GM18519 (cell line): Measurements from ENCODE around the gene KIAA0319L.
"Not testable (repeated sequence)": the region's sequence is repeated elsewhere in the genome, so short reads cannot be mapped to it uniquely, and the experiment has no call there.

ENCODE experiments used
- ATAC-seq: cut with Tn5 transposase; IDR thresholded peaks from one replicate; pipeline ENCODE4 v1.9.1; 2021; ENCODE audit warnings: mild to moderate bottlenecking, moderate library complexity; ENCODE audit not compliant: unreplicated experiment, low FRiP score

The KIAA0319L gene

DNA sequence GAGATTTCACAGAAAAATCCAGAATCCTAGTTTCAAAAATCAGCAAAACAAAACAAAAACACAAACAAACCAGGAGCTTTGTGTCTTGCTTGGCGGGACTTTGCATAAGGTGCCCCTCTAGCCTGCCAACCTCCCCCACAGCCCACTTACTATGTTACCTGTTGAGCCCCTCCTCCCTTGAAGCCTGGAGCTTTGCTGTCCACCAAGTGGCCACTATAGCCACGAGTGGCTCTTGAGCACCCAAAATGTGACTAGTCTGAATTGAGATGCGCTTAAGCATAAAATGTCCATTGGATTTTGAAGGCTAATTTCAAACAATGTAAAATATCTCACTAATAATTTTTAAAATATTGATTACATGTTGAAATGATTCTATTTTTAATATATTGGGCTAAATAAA is 28.1 kb upstream of the KIAA0319L start:
- no peak for ATAC-seq

DNA sequence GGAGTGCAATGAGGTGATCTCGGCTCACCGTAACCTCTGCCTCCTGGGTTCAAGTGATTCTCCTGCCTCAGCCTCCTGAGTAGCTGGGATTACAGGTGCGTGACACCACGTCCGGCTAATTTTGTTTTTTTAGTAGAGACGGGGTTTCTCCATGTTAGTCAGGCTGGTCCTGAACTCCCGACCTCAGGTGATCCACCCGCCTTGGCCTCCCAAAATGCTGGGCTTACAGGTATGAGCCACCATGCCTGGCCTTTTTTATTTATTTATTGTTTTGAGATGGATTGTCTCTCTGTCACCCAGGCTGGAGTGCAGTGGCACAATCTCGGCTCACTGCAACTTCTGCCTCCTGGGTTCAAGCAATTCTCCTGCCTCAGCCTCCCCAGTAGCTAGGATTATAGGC is 24.4 kb upstream of the KIAA0319L start:
- not testable (repeated sequence) for ATAC-seq

DNA sequence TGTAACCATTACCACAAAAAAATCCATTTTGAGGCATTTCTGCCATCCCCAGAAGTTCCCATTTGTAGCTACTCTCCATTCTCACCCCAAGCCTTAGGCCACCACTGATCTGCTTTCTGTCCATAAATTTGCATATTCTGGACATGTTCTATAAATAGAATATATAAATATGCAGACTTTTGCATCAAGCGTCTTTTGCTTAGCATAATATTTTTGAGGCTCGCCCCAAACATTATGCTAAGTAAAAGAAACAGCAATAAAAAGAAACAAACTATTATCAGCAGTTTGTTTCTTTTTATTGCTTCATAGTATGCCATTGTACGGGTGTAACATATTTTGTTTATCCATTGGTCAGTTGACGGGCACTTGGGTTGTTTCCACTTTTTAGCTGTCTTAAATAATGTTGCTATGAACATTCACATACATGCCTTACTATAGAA is 23.8 kb upstream of the KIAA0319L start:
- no peak for ATAC-seq

DNA sequence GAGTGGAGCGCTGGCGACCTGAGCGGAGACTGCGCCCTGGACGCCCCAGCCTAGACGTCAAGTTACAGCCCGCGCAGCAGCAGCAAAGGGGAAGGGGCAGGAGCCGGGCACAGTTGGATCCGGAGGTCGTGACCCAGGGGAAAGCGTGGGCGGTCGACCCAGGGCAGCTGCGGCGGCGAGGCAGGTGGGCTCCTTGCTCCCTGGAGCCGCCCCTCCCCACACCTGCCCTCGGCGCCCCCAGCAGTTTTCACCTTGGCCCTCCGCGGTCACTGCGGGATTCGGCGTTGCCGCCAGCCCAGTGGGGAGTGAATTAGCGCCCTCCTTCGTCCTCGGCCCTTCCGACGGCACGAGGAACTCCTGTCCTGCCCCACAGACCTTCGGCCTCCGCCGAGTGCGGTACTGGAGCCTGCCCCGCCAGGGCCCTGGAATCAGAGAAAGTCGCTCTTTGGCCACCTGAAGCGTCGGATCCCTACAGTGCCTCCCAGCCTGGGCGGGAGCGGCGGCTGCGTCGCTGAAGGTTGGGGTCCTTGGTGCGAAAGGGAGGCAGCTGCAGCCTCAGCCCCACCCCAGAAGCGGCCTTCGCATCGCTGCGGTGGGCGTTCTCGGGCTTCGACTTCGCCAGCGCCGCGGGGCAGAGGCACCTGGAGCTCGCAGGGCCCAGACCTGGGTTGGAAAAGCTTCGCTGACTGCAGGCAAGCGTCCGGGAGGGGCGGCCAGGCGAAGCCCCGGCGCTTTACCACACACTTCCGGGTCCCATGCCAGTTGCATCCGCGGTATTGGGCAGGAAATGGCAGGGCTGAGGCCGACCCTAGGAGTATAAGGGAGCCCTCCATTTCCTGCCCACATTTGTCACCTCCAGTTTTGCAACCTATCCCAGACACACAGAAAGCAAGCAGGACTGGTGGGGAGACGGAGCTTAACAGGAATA is 20.1 kb upstream of the KIAA0319L start:
- ATAC-seq: no peak

DNA sequence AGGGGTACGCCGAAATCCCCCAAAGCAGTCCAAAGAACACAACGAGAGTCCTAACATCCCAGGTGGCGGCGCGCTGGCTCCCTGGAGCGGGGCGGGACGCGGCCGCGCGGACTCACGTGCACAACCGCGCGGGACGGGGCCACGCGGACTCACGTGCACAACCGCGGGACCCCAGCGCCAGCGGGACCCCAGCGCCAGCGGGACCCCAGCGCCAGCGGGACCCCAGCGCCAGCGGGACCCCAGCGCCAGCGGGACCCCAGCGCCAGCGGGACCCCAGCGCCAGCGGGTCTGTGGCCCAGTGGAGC is 19.5 kb upstream of the KIAA0319L start:
- not testable (repeated sequence) for ATAC-seq

DNA sequence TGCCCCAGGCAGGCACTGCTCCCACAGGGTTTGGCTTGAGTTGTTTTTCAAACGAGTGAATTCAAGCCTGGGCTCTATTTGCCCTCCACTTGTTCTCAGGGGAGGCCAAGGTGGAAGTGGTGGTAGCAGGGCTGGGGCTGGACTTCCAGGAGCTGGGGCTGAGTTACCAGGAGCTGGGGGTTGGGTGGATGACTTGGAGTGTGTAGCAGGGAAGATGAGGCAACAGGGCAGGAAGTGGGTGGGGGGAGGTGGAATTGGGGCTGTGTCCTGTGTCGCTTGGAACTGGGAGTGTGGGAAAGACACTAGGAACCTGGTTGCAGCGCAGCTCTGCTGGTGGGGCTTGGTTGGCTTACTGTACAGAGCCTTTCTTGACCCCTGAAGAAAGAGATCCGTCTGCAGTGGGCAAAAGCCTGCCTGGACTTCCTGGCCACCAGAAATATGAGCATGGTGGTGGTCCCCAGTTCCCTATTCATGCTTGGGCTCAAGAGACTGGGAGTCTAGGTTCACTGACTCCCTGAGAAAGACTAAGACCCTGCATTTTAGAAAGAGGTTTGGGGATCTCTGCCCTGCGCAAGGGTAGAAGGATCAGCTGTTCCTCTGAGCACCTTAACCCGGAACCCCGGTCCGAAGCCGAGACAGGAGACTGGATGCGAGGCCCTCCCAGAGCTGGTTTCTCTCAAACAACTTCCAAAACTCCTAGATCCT is 19.0 kb upstream of the KIAA0319L start:
- ATAC-seq: no peak

DNA sequence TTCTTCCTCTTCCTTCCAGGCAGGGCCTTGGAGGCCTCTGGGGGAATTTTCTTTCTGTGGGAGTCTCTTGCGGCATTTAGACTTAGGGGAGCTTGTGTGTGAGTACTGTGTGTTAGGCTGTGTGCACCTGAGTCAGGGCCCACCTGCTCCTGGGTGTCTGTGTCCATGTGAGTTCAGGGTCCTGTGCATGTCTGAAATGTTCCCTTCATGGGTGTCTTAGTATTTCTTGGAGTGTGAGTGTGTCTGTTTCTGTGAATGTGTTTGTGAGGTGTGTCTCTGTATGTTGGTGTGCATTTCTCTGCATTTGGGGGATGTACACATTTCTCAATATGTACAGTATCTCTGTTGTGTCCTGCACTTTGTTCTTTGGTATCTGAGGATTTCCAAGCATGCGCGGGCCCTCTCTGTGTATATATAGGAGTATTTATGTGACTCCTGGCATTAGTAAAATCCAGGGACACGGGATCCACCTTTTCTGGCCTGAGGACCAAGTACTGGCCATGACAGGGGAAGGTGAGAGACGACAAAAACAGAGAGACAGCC is 18.3 kb upstream of the KIAA0319L start:
- ATAC-seq: no peak

DNA sequence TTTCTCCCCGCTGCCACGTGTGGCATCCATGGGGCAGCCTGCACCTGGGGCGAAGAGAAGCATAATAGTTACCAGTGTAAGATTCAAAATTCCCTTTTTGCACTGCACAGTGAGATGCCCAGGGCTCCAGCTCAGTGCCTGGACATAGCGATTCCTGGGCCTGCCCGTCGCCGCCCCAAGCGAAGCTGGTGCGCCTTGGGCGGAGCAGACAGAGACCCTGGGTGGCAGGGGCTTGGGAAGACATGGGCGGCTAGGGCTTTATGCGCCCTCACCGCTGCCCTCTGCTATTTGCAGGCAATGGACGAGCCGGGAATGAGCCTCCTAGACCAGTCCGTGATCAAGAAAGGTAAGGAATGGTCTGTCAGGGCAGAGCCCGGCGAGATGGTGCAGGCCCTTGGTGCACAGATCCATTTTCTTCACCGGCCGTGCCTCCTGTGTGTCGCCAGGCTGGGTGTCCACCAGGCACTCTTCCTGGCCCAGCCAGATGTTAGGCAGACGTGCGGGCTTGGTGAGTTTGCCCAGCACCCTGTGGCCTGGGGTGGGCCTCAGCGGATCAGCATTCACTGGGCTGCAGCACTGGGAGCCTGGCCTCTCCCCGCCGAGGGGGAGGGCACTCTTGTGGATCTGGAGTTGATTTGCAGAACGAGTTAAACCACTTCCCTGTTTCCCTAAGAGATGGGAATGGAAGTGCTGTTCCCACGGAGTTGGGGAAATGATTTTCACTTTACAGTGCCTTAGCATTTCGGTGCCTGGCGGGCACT is 17.6 kb upstream of the KIAA0319L start:
- ATAC-seq: no peak

DNA sequence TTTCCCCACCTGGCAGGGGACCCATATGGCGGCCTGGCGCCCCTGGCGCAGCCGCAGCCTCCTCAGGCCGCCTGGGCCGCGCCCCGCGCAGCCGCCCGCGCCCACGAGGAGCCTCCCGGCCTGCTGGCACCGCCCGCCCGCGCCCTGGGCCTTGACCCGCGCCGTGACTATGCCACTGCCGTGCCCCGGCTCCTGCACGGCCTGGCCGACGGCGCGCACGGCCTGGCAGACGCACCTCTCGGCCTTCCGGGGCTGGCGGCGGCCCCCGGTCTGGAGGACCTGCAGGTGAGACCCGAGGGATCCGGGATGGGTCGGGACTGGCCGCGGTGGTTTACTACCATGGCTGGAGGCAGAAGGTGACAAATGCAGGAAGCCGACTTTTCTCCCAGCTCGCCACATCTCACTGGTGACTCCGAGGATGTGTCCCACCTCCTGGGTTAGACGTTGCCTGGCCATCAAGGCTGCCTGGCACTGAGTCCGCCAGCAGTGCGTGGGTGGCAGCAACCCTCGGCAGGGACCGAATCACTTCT is 17.0 kb upstream of the KIAA0319L start:
- no peak for ATAC-seq

DNA sequence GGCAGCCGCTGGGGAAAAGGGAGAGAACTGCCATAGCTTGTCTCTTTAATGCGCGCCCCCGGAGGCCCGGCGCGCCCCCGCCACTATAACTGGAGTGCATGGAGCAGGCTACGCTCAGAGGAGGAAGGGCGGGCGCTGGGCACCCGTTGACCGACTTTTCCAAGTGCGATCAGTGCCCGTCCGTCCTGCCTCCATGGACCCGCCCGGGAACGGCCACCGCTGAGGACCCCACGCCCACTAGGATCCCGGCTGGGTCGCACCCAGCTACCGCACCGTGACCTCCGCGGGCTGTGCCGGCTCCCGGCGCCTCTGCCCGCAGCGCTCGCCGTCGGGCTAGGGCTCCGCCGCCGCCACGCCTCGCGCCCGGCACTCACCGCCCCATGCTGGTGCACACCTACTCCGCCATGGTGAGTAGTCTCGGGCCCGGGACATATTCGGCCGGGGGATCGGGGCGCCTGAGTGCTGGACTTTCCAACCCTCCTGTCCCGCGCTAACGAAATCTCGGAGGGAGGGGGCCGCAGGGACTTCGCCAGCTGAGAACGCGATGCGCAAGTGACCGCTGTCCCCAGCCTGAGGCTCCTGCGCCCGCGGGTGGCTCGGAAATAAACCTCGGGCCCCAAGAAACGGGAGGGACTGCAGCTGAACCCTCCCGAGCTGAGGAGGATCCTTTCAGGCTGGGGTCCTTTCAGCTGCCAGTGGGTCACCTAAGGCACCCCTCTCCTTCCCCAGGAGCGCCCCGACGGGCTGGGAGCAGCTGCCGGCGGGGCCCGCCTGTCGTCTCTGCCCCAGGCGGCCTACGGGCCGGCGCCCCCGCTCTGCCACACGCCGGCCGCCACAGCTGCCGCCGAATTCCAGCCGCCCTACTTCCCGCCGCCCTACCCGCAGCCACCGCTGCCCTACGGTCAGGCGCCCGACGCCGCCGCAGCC is 16.3 kb upstream of the KIAA0319L start, which contains the start of gene TFAP2E:
TFAP2E (plus strand) TSS at position 117 of the 927 bp plus-strand sequence; CDS start at position 381, 264 bp downstream.
- ATAC-seq: no peak

DNA sequence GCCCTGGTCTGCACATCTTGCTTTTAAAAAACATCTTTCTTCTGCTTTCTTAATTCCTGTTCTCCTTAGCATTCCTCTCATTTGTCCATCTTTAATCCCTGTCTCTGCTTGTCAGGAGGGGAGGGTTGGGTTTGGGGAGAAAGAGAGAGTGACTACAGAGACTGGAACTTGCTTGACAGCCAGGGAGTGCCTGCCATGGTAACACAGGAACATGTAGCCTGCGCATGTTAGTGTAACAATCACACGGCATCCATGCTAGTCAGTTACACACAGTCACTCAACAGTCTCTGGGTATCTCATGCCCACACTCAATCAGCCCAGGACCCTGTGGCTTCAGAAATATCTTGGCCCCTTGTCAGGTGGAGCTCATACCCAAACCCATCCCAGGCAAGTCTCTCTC is 15.1 kb upstream of the KIAA0319L start:
- ATAC-seq: no peak

DNA sequence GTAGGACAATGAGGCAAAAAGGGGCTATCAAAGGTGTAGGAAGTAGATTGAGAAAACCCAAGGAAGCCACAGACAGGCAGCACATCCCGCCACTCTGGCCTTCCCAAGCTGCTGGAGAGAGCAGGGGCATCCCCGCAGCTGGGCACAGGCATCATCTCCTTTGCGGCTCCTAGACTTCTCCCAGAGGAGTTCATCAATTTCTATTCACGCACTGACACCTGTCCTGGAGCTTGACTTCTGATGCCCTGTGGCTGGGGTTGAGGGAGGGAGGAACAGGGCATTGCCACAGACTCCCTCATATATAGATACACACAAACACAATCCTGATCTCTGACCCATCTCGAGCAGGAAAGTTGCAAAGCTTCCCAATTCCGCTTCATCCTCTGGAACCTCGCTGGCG is 14.1 kb upstream of the KIAA0319L start:
- no peak for ATAC-seq

DNA sequence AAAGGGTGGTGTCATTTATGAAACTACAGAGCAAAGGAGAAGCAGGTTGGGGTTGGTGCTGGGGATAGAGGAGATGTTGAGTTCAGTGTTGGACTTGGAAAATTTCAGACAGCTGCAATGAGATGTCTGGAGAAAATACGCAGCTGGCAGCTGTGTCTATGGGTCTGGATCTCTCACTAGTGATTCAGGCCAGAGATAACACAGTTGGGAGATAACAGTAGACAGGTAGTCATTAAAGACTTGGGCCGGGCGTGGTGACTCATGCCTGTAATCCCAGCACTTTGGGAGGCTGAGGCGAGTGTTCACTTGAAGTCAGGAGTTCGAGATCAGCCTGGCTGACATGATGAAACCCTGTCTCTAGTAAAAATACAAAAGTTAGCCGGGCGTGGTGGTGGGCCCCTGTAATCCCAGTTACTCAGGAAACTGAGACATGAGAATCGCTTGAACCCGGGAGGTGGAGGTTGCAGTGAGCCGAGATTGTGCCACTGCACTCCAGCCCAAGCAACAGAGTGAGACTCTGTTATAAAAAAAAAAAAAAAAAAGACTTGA is 13.5 kb upstream of the KIAA0319L start:
- ATAC-seq: no peak

DNA sequence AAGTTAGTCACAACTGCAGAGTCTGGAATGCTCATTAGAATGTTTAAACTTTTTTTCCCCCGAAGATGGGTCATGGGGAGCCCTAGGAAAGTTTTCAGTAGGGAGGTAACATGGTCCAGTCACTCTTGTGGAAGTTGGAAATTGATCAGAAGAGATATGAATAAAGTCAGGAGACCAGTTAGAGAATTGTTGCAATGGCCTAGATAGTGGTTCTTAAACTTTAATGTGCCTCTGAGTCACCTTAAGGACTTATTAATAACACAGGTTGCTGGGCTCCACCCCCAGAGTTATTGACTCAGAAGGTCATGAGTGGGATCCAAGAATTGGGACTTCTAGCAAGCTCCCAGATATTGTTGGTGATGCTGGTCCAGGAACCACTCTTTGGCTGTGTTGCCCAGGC is 12.7 kb upstream of the KIAA0319L start:
- ATAC-seq: no peak

DNA sequence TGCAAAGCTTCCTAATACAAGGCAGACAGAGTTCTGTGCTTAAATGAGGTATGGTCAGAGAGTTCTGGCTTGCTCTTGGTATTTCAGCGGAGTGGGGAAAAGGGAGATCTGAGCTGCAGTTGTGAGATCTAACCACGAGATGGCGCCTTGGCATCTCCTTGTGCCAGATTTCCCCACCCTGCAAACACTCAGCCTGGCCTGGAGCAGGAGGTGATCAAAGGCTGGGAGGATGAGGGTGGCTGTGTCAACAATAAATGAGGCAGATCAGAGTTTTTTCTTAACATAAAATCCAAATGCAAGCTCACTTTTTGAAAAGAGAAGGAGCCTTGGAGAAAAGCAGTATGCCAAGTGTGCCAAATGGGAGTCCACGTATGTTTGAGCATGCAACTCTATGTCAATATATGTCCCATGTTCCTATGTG is 11.8 kb upstream of the KIAA0319L start:
- ATAC-seq: no peak

DNA sequence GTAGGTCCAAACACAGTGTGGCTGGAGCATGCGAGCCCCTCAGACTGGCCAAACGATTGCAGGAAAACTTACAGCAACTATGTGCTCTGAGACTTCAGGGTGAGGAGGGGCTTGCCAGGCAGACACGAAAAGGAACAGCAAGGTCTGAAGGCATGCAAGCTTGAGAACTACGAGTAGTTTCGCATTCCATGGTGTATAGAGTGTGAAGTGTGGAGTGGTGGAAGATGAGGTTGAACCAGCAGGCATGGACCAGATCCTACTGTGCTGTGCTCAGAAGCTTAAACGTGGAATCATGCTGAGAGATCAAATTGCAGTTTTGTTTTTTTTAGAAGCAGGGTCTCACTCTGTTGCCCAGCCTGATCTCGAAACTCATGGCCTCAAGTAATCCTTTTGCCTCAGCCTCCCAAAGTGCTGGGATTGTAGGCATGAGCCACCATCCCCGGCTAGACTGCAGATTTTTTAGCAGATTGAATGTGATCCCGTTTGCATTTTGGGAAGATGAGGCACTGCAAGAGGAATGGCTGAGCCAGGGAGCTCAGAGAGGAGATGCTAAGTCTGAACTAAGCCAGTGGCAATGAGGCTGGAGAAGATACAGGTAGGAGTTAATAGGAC is 10.8 kb upstream of the KIAA0319L start:
- no peak for ATAC-seq

DNA sequence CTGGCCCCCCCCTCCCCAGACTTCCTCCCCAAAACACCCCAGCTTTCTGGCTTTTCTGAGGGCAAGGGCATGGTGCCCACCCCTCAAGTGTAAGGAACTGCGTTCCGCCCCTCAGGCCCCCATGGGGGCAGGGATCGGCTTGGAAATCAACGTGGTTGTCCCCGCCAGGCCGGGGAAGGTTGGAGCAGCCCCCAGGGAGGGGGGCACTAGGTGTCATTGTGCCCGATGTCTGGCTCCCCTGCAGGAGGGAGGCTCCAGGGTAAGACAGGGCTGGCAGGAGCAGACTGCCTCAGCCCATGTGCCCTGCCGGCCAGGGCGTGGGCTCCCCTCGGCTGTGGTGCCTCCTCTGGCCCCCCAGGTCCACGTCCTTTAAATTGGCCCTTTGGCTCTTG is 8.5 kb upstream of the KIAA0319L start:
- no peak for ATAC-seq

DNA sequence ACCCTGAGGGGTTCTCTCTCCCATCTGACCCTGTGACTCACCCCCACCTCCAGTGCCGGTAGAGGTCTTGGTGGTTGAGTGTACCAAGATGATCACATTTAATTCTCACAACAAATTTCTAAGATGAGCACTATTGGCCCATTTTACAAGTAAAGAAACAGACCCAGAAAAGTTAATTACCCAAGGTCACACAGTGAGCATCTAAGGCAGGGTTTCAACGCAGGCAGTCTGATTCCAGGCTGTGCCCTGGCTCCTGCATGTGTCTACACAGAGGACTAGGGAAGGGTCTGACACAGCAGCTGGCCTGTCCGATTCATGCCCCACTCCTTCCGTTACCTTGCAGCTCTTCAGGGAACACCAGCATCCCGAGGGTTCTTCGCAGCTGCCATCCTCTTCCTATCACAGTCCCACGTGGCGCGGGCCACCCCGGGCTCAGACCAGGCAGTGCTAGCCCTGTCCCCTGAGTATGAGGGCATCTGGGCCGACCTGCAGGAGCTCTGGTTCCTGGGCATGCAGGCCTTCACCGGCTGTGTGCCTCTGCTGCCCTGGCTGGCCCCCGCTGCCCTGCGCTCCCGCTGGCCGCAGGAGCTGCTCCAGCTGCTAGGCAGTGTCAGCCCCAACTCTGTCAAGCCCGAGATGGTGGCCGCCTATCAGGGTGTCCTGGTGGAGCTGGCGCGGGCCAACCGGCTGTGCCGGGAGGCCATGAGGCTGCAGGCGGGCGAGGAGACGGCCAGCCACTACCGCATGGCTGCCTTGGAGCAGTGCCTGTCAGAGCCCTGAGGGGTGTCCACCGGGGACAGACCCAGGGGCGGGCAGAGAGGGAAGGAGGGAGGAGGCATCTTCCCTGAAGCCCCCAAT is 7.9 kb upstream of the KIAA0319L start:
- no peak for ATAC-seq
